C4-2B (cell line): ENCODE measurements around the gene BMP7.

Experiments
- H3K27ac ChIP-seq: fragments of 450-650 bp; 2 replicates; pipeline ENCODE4 v1.5.1; 2017
- ZFX ChIP-seq: fragments of 450-650 bp; IDR thresholded peaks from 2 replicates; pipeline ENCODE4 v1.6.1; 2017
- TF ChIP-seq, protein P1 (sequence below): fragments of 450-650 bp; conservative IDR thresholded peaks from 2 replicates; pipeline ENCODE4 v1.5.1; 2017; ENCODE audit warnings: mild to moderate bottlenecking

The BMP7 gene

GRCh38 chr20:57178582-57179111, 87.8 kb downstream of the BMP7 start:
- TF ChIP-seq ZFX: no peak
- TF ChIP-seq, protein P1, sequence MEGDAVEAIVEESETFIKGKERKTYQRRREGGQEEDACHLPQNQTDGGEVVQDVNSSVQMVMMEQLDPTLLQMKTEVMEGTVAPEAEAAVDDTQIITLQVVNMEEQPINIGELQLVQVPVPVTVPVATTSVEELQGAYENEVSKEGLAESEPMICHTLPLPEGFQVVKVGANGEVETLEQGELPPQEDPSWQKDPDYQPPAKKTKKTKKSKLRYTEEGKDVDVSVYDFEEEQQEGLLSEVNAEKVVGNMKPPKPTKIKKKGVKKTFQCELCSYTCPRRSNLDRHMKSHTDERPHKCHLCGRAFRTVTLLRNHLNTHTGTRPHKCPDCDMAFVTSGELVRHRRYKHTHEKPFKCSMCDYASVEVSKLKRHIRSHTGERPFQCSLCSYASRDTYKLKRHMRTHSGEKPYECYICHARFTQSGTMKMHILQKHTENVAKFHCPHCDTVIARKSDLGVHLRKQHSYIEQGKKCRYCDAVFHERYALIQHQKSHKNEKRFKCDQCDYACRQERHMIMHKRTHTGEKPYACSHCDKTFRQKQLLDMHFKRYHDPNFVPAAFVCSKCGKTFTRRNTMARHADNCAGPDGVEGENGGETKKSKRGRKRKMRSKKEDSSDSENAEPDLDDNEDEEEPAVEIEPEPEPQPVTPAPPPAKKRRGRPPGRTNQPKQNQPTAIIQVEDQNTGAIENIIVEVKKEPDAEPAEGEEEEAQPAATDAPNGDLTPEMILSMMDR: no peak
- H3K27ac ChIP-seq: no peak overlapping the region

DNA sequence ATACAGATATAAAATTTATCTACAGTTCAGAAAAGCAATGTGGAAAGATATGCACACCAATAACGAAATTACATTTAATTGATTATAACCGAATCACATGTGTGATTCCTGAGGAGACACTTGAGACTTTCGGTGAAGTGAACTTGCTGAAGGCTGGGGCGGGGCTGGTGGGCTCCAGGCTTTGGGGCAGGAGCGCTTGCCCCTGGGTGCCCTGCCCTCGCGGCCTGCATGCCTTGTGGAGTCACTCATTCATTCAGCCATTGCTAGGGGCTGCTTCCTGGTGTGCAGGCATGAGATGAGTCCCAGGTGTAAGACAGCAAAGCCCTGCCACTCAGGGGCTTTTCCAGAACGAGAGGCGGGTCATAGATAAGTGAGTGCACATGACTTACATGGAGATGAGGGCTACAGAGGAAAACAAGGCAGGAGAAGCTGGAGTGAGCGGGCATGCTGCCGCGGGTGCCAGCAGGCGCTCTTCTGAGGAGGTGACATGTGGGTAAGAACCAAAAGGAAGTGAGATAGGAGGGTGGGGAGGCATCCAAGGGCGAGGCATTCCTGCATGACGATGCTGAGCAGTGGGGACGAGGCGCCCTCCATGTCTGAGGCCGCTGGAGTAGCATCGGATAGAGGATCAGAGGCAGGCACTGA, 88.7 kb downstream of the BMP7 start:
- no peak overlapping the region for H3K27ac ChIP-seq
- no peak for TF ChIP-seq ZFX
- TF ChIP-seq, protein P1: no peak

DNA sequence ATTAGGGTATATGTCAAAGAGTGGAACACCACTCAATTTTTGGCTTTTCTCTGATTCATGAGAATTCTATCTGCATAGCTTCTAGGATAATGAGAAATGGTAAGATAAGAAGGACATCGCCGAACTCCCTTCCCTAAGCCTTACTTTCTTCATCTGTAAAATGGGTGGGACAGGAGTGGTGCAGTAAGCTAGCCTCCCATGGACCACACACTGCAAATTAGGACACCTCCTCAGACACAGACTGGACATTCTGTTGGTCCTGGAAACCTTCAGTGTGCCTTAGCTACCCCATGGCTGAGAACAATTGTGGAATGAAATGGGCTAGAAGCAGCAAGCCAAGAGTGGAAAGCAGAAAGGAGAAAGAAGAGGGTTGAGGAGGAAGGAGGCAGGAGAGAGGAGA, 89.6 kb downstream of the BMP7 start:
- TF ChIP-seq, protein P1: no peak
- no peak for TF ChIP-seq ZFX
- no peak overlapping the region for H3K27ac ChIP-seq

DNA sequence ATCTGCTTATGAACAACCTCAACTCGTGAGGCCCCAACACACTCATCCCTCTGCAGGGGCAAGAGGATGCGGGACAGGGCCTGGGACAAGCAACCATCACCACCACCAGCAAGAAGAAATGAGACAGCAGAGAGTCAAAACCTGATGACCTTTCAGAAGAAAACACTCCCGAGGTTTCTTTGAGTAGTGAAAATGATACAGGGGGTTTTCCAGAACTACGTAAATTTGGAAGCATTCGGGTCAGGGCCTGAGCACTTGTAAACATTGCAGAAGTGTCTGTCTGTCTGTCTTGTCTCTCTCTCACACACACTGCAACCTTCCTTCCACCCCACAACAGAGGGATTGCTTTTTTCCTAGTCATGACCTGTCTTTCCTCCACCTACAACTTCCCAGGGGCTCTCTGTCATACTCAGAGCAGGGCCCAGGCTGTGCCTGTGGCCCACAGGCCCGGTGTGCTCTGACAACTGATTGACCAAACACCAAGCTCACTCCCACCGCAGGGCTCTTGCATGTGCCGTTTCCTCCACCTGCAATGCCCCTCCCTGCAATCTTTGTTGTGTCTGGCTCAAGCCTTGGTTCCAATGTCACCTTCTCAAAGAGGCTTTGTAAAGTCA, 90.9 kb downstream of the BMP7 start:
- TF ChIP-seq ZFX: no peak
- TF ChIP-seq, protein P1: no peak

GRCh38 chr20:57174737-57175136, 91.7 kb downstream of the BMP7 start:
- H3K27ac ChIP-seq: no peak overlapping the region
- TF ChIP-seq ZFX: no peak
- TF ChIP-seq, protein P1: no peak

More for the DNA sequence above, 90.9 kb downstream of the BMP7 start:
- H3K27ac ChIP-seq: no peak overlapping the region

- no peak for TF ChIP-seq ZFX
- TF ChIP-seq, protein P1: no peak
- H3K27ac ChIP-seq: no peak overlapping the region
Measured at GRCh38 chr20:57173986-57174385, 92.5 kb downstream of the BMP7 start.

DNA sequence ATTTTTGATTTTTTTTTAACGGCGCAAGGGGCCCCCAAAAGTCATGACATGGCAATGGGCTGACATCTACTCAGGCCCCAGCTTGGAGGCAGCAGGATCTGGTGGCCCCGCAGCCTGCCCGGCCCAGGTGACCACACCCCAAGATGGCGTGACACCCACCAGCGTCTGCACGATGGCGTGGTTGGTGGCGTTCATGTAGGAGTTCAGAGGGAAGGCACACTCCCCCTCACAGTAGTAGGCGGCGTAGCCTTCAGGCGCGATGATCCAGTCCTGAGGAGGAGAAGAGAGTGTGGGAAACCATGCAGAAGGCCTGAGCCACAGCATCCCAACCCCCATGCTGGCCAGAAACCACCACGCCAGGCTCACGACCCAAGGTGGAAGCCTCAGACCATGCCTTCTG, 93.4 kb downstream of the BMP7 start:
- H3K27ac ChIP-seq: no peak overlapping the region
- TF ChIP-seq, protein P1: no peak
- no peak for TF ChIP-seq ZFX
